Large intestine (tissue), 3 donors: ENCODE results near the gene DTNB. TPM values are rescaled to one million over a fixed set of nuclear protein-coding genes. Genes with fewer than 3 reads are reported as not detected.
A peak's percentile ranks its signal among the peaks of the same experiment; 100 is the strongest.
"Not testable (repeated sequence)": the region's sequence is repeated elsewhere in the genome, so short reads cannot be mapped to it uniquely, and the experiment has no call there.

Experiments used
- DNase-seq, 2 donors: peaks; one replicate each; pipeline versions ENCODE4 v3.0.0 to v3.0.0-alpha.2; 2013
- H3K27ac ChIP-seq: one replicate; pipeline ENCODE4 v1.5.1; 2013; ENCODE audit warnings: low read length
- H3K27me3 ChIP-seq: 2 replicates; pipeline ENCODE4 v1.6.1; 2013; ENCODE audit warnings: low read length; ENCODE audit not compliant: control insufficient read depth, insufficient read depth
- H3K36me3 ChIP-seq: 2 replicates; pipeline ENCODE4 v1.6.1; 2013; ENCODE audit warnings: low read length; ENCODE audit not compliant: control insufficient read depth, insufficient read depth
- H3K4me1 ChIP-seq: one replicate; pipeline ENCODE4 v1.6.1; 2013; ENCODE audit warnings: low read length; ENCODE audit not compliant: control insufficient read depth, insufficient read depth
- H3K4me3 ChIP-seq: one replicate; pipeline ENCODE4 v1.5.1; 2013; ENCODE audit warnings: low read length
- H3K9me3 ChIP-seq: one replicate; pipeline ENCODE4 v1.6.1; 2013; ENCODE audit warnings: mild to moderate bottlenecking, low read depth, low read length, moderate library complexity; ENCODE audit not compliant: control insufficient read depth
- WGBS: methylation state at CpG from one replicate; pipeline ENCODE4 v1.1.5; 2013; ENCODE audit warnings: low lambda C conversion rate; ENCODE audit not compliant: insufficient coverage; 5-methylcytosine and 5-hydroxymethylcytosine counted together
- polyA plus RNA-seq: library from polyadenylated mRNA; unstranded; fragments of 120-200 nt; gene quantifications from one replicate; pipeline ENCODE4 v1.2.1, GENCODE V29; 2013

Gene DTNB
- polyA plus RNA-seq, 1 donor, result 6.8 TPM

- peaks cover 23% of the 10 kb centered on the region for H3K9me3 ChIP-seq
- not testable (repeated sequence) for H3K27ac ChIP-seq, H3K36me3 ChIP-seq, H3K4me3 ChIP-seq, H3K4me1 ChIP-seq, H3K27me3 ChIP-seq, DNase-seq
- no CpG with 5 or more reads among the region's 22 CpGs for WGBS
Observed at GRCh38 chr2:25534937-25535336, 138.4 kb downstream of the DTNB start.

GRCh38 chr2:25534455-25534854 lies 138.9 kb downstream of the DTNB start:
- Histone ChIP-seq H3K4me1 (no peaks in the 10 kb centered on the region), H3K27ac (no peak overlapping the region), H3K36me3 (no peaks in the 10 kb centered on the region), H3K4me3 (no peak overlapping the region), H3K27me3 (no peaks in the 10 kb centered on the region), H3K9me3 (peaks cover 23% of the 10 kb centered on the region)
- 100% methylated on average over 6 of the region's 26 CpGs for WGBS
- DNase-seq, result no peak

DNA sequence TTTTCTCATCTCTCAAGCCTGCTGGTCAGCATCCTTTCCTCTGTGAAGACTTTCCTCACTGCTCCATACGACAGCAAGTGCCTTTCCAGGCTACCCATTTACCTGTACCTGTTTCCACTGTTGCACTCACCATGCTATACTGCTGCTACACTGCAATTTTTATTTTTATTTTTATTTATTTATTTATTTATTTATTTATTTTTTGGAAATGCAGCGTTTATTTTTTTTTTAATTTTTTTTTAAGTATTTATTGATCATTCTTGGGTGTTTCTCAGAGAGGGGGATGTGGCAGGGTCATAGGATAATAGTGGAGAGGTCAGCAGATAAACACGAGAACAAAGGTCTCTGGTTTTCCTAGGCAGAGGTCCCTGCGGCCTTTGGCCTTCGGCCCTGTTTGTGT lies 139.6 kb downstream of the DTNB start:
- H3K36me3 ChIP-seq, H3K4me1 ChIP-seq, H3K27ac ChIP-seq, H3K4me3 ChIP-seq, DNase-seq, H3K27me3 ChIP-seq: not testable (repeated sequence)
- 100% methylated on average over 2 of the region's 5 CpGs for WGBS
- H3K9me3 ChIP-seq, result peaks cover 23% of the 10 kb centered on the region

- H3K27ac ChIP-seq, result no peak overlapping the region
- H3K4me3 ChIP-seq, result no peak overlapping the region
- no peak for DNase-seq
- H3K4me1 ChIP-seq, result no peaks in the 10 kb centered on the region
- no peaks in the 10 kb centered on the region for H3K36me3 ChIP-seq
- H3K27me3 ChIP-seq, result no peaks in the 10 kb centered on the region
- peaks cover 23% of the 10 kb centered on the region for H3K9me3 ChIP-seq
- WGBS, result 86% methylated on average over 1 of the region's 2 CpGs
Observed at GRCh38 chr2:25532521-25532920, 140.9 kb downstream of the DTNB start.

GRCh38 chr2:25529034-25529433 lies 144.3 kb downstream of the DTNB start:
- Histone ChIP-seq H3K9me3 (no peaks in the 10 kb centered on the region), H3K27me3 (no peaks in the 10 kb centered on the region), H3K4me1 (no peaks in the 10 kb centered on the region), H3K36me3 (no peaks in the 10 kb centered on the region), H3K4me3 (no peak overlapping the region), H3K27ac (no peak overlapping the region)
- no peak for DNase-seq
- 83% methylated on average over 1 of the region's 3 CpGs for WGBS

DNA sequence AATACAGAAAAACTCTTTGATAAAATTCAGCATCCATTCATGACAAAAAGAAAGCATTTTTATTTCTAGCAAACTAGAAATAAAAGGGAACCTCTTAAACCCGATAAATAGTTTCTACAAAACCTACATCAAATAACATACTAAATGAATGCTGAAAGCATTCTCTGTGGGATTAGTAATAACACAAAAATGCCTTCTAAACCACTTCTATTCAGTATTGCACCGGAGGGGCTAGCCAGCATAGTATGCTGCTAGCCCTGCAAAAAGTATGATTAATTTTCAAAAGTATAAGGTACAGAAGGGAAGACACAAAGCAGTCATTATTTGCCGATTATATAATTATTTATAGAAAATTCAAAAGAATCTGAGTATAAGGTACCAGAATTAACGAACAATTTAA lies 145.2 kb downstream of the DTNB start:
- no peaks in the 10 kb centered on the region for H3K4me1 ChIP-seq
- no peaks in the 10 kb centered on the region for H3K9me3 ChIP-seq
- no peak overlapping the region for H3K4me3 ChIP-seq
- WGBS, result 92% methylated on average over 3 of the region's 4 CpGs
- H3K27me3 ChIP-seq, result no peaks in the 10 kb centered on the region
- H3K27ac ChIP-seq, result no peak overlapping the region
- no peak for DNase-seq
- H3K36me3 ChIP-seq, result no peaks in the 10 kb centered on the region

- no peak overlapping the region for H3K4me3 ChIP-seq
- DNase-seq, result no peak
- peaks cover 4% of the 10 kb centered on the region for H3K4me1 ChIP-seq
- H3K27ac ChIP-seq, result no peak overlapping the region
- no peaks in the 10 kb centered on the region for H3K36me3 ChIP-seq
- 80% methylated on average over 1 of the region's 5 CpGs for WGBS
- no peaks in the 10 kb centered on the region for H3K27me3 ChIP-seq
- H3K9me3 ChIP-seq, result no peaks in the 10 kb centered on the region
Observed at GRCh38 chr2:25524507-25524906, 148.9 kb downstream of the DTNB start.

DNA sequence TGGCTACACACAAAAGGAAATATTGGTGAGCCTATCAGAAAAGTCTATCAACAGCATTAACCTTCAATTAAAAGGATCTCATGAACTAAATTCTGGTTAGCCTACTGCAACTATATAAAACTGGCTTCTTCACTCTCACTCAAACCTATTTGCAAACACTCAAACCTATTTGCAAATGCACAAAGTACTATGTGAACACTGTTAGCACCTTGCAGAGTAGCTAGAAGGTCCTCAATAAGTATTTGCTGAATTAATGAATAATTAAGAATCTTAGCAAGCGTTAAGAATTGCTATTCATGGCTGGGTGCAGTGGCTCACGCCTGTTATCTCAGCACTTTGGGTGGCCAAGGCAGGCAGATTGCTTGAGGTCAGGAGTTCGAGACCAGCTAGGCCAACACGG lies 150.3 kb downstream of the DTNB start:
- no CpG with 5 or more reads among the region's 4 CpGs for WGBS
- Histone ChIP-seq H3K27me3 (no peaks in the 10 kb centered on the region), H3K27ac (no peak overlapping the region), H3K9me3 (no peaks in the 10 kb centered on the region), H3K4me1 (peaks cover 4% of the 10 kb centered on the region), H3K4me3 (no peak overlapping the region), H3K36me3 (no peaks in the 10 kb centered on the region)
- DNase-seq, result no peak

DNA sequence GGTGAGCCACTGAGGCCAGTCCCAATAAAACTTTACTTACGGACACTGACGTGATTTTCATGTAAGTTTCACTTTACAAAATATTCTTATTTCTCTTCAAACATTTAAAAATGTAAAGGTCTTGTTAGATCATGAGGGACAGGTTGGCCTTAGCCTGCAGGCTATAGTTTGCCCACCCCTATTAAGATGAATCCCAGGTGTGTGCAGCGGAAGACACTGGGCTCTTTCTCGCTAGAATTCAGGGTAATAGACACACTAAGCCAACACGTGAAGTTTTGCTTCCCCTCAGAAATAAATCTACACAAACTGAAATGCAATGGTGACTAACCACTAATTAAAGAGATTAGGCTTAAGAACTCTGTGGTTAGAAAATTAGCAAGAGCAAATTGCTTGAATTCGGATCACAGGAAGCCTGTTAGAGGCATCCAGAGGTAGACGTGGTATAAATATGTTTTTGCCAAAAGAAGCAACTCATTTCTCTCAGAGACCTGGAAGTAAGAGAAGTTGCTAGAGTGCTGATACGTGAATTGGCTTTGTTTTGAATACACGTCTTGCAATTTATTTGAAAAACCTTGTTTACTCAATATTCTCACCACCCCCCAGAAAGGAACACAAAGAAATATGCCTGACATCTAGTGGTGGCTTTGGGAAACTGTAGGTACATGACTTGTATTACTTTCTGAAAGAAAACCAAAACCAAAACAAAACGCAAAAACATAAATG lies 151.6 kb downstream of the DTNB start:
- WGBS, result no CpG with 5 or more reads among the region's 10 CpGs
- Histone ChIP-seq H3K36me3 (no peaks in the 10 kb centered on the region), H3K4me1 (peaks cover 4% of the 10 kb centered on the region), H3K27ac (no peak overlapping the region), H3K9me3 (no peaks in the 10 kb centered on the region), H3K4me3 (peak overlapping the region; percentile 4), H3K27me3 (no peaks in the 10 kb centered on the region)
- peak; percentile 65 to 78 for DNase-seq

DNA sequence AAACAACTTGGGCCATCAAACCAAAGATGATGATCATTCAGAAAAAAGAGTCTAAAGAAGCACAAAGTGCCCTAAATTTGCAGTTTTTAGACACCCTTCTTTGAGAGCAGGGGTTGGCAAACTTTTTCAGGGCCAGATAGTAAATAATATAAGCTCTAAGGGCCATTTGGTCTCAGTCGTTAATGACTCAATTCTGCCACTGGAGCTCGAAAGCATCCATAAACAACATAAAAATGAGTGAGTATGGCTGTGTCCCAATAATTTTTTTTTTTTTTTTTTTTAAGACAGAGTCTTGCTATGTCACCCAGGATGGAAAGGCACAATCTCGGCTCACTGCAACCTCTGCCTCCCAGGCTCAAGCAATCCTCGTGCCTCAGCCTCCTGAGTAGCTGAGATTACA lies 152.3 kb downstream of the DTNB start:
- WGBS, result no CpG with 5 or more reads among the region's 4 CpGs
- no peak overlapping the region for H3K4me3 ChIP-seq
- H3K4me1 ChIP-seq, result peaks cover 4% of the 10 kb centered on the region
- H3K27ac ChIP-seq, result no peak overlapping the region
- H3K36me3 ChIP-seq, result no peaks in the 10 kb centered on the region
- no peaks in the 10 kb centered on the region for H3K27me3 ChIP-seq
- no peaks in the 10 kb centered on the region for H3K9me3 ChIP-seq
- DNase-seq, result no peak

DNA sequence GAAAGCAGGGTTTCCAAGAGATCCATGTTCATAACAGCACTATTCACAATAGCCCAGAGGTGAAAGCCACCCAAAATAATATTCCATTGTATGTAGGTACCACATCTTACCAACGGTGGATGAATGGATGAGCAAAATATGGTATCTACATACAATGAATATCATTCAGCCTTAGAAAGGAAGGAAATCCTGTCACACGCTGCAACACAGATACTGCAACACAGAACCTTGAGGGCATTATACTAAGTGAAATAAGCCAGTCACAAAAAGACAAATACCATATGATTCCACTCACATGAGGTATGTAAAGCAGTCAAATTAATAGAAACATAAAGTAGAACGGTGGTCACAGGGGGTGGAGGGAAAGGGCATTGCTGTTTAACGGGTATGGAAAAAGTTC lies 155.7 kb downstream of the DTNB start:
- Histone ChIP-seq H3K4me3 (no peak overlapping the region), H3K27me3 (no peaks in the 10 kb centered on the region), H3K36me3 (no peaks in the 10 kb centered on the region), H3K27ac (no peak overlapping the region), H3K9me3 (no peaks in the 10 kb centered on the region), H3K4me1 (peaks cover 5% of the 10 kb centered on the region)
- no peak for DNase-seq
- 70% methylated on average over 3 of the region's 4 CpGs for WGBS
